Measurements from ENCODE around the gene CTTNBP2. TPM values are rescaled to one million over a fixed set of nuclear protein-coding genes. Genes with fewer than 3 reads are reported as not detected.

CTTNBP2 gene
- polyA plus RNA-seq, 1 of the 3 experiments (the other 2 are of a cell fraction), result not detected

- no peak for DNase-seq
- Histone ChIP-seq H3K4me1 (ENCODE audit: control insufficient read depth in 1 of 2, insufficient read depth in 2 of 2, low read depth in 1 of 2, low read length in 1 of 2) (no peaks in the 10 kb centered on the region), H3K79me2 (ENCODE audit: insufficient read depth) (no peaks in the 10 kb centered on the region), H3K9me2 (no peaks in the 10 kb centered on the region), H2AFZ (ENCODE audit: low read depth) (no peak overlapping the region), H3K27me3 (ENCODE audit: insufficient read depth) (peaks cover 13% of the 10 kb centered on the region; the same call in 1 of the 2 replicates), H3K9ac (no peak overlapping the region), H3K4me2 (no peak overlapping the region), H3K27ac (ENCODE audit: low read depth in 2 of 2, low read length in 1 of 2) (no peak overlapping the region), H3K9me3 (no peaks in the 10 kb centered on the region), H3K36me3 (replicated peaks in 1 of 2; ENCODE audit: control insufficient read depth in 1 of 2, insufficient read depth in 2 of 2, low read length in 1 of 2) (no peaks in the 10 kb centered on the region), H3F3A (replicated peaks; ENCODE audit: insufficient read depth) (no peaks in the 10 kb centered on the region), H3K4me3 (ENCODE audit: low read depth in 2 of 2, low read length in 1 of 2) (no peak overlapping the region), H4K20me1 (ENCODE audit: insufficient read depth) (no peaks in the 10 kb centered on the region)
- ChIA-PET CTCF (no interaction called here), POLR2A (no interaction called here)
- 9% methylated on average over 7 of the region's 7 CpGs for WGBS (ENCODE audit: low lambda C conversion rate)
- TF ChIP-seq FOSL2 (IDR thresholded peaks at IDR 0.05; ENCODE audit: borderline replicate concordance, low read depth) (no peak), GABPA (IDR thresholded peaks at IDR 0.05; ENCODE audit: low read depth) (no peak), ELF1 (IDR thresholded peaks at IDR 0.05) (no peak), USF2 (IDR thresholded peaks at IDR 0.05; ENCODE audit: borderline replicate concordance, low read depth, low read length) (no peak), REST (IDR thresholded peaks at IDR 0.05; ENCODE audit: low read depth, low read length) (no peak), FOXJ3 (CRISPR knock-in tag; IDR thresholded peaks at IDR 0.05) (no peak), MAX (IDR thresholded peaks at IDR 0.05; ENCODE audit: low read depth) (no peak), IRF3 (IDR thresholded peaks at IDR 0.05; ENCODE audit: low read depth, low read length) (no peak), RXRA (IDR thresholded peaks at IDR 0.05; ENCODE audit: borderline replicate concordance, low read depth) (no peak), GATA2 (CRISPR knock-in tag; IDR thresholded peaks at IDR 0.05) (no peak), FOXM1 (IDR thresholded peaks at IDR 0.05; ENCODE audit: low read depth) (no peak), SMC3 (IDR thresholded peaks at IDR 0.05; ENCODE audit: low read depth, low read length) (no peak), JUND (IDR thresholded peaks at IDR 0.05) (no peak), CTCF (IDR thresholded peaks at IDR 0.05) (no peak), POLR2AphosphoS5 (IDR thresholded peaks at IDR 0.05; ENCODE audit: low read depth, low read length) (no peak)
Observed at GRCh38 chr7:117808341-117808757, 64.9 kb downstream of the CTTNBP2 start.
